ENCODE results near the gene ATG5.

DNA sequence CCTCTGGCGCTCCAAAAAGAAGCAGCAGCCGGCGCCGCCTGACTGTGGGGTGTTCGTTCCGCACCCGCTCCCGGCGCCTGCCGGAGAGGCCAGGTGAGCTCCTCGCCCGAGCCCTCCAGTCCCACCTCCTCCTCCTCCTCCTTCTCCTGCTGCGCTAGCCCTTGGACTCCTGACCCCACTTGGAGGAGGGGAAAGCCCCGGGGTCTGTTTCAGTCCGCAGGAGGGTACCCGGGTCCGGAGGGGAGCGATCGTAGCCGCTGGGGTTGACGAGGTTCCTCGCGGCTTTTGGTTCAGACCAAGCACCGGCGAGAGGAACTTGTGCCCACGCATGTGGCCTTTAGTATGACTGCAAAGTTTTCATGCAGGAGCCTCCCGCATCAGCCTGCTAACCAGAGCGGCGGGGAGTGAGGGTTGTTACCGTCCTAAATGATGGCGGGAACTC is 35.5 kb upstream of the ATG5 start:
- TF ChIP-seq, protein P1, sequence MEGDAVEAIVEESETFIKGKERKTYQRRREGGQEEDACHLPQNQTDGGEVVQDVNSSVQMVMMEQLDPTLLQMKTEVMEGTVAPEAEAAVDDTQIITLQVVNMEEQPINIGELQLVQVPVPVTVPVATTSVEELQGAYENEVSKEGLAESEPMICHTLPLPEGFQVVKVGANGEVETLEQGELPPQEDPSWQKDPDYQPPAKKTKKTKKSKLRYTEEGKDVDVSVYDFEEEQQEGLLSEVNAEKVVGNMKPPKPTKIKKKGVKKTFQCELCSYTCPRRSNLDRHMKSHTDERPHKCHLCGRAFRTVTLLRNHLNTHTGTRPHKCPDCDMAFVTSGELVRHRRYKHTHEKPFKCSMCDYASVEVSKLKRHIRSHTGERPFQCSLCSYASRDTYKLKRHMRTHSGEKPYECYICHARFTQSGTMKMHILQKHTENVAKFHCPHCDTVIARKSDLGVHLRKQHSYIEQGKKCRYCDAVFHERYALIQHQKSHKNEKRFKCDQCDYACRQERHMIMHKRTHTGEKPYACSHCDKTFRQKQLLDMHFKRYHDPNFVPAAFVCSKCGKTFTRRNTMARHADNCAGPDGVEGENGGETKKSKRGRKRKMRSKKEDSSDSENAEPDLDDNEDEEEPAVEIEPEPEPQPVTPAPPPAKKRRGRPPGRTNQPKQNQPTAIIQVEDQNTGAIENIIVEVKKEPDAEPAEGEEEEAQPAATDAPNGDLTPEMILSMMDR (IDR thresholded peaks at IDR 0.05) = no peak
- TF ChIP-seq EZH2 (IDR thresholded peaks at IDR 0.05; ENCODE audit: borderline replicate concordance, insufficient read depth, low read depth, low read length, poor library complexity, severe bottlenecking) = no peak

Measured in B cell (primary cell).